GM21619 (cell line): ENCODE results near the gene GRAMD2A.

ENCODE experiments used
- ATAC-seq: cut with Tn5 transposase; IDR thresholded peaks from one replicate; pipeline ENCODE4 v1.9.1; 2021; ENCODE audit not compliant: unreplicated experiment

The GRAMD2A gene

DNA sequence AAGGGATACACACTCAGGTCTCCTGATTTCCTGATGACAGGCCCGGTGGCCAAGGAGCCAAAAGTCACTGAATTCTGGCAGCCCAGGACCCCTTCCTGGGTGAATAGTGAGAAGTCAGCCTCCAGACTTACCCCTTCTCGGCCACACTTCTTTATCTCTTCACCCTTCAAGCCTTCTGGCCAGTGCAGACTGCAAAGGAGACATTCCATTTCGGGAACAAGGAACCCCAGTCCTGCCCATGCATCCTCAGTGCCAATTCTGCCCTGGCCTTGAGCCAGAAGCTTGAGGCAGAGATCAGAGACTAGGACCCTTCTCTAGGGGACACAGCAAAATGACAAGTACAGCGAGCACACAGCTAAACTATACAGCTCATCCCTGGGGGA lies 28.8 kb downstream of the GRAMD2A start:
- ATAC-seq, result no peak

DNA sequence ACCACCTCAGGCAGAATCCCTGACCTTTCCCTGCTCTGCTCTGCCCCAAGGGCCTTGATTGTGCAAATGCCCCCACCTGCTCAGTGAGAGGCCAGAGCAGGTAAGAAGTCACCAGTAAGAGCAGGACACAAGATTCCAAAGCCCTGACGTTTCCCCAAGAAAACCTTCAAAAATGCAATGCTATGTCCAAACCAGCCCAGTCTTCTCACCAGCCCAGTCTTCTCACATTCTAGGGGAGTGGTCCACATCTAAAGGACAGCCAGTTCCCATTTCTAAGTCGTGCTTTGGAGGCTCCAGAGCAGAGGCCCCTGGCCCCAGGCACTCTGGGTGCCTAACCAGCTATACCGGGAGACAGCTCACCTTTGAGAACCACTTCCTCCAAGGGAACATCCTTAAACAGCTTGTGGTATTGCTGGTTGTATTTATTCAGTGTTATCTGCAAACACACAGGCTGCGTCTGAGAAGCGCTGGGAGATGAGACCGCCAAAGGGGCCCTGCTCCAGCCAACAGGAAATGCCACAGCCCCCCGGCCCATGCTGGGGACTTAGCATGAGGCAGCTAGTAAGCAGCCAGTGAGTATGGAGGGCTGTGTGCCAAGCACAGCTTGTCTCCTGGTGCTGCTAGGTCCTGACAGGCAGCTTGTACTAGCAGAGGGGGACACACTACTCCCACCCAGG lies 29.3 kb downstream of the GRAMD2A start:
- ATAC-seq, result no peak

- no peak for ATAC-seq
Observed at GRCh38 chr15:72167445-72167844, 30.1 kb downstream of the GRAMD2A start.

GRCh38 chr15:72166716-72167417 lies 30.7 kb downstream of the GRAMD2A start:
- ATAC-seq, result no peak

DNA sequence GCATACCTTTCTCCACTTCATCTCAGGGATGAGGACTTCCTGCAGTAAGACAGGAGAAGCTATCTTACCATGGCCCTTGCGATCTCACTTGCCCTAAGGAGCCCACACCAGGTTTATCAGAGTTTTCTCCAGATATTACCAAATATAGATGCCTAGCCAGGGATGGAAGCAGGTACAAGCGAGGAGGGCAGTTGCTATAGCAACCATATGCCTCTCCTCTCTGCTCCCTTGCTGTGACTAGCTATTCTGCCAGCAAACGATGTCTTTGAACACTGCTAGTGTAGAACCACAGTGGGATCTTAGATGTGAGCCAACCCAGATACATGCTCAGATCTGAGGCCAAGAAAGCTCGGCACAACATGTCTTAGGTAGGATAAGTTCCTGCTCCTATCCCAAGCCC lies 33.9 kb downstream of the GRAMD2A start:
- ATAC-seq, result no peak

GRCh38 chr15:72162569-72162968 lies 35.0 kb downstream of the GRAMD2A start:
- no peak for ATAC-seq

DNA sequence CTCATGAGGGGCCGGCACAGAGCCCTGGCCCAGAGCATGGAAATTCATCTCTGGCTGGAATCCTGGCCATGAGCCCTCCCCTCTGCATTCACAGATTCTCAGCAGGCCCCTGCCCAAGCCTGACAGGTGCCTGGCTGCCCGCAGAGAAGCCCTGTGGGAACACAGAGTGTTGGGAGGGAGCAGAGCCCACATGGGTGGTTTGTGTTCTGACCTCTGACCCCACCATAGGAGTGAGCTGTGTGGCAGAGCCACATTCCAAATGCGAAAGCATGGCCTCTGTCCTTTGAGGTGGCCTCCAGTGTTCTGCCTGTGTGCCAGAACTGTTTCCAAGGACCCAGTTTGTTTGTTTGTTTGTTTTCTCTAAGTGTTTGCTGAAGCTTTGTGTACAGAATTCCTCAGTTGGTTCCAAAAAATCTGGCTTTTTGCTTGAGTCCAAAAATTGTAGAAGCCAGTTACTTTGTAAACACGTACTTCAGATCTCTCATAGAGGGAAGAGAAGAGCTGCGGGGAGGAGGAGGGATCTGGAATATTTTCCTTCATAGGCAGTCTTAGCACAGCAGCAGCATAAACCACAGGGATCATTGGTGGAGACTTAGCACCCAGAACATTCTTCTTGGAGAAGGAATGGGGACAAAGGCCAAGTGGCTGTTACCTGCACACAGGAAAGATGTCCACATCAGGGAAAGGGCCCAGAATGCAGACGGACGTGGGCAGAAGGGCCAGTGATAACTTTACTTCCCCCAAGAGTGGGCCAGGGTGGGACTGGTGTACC lies 36.0 kb downstream of the GRAMD2A start:
- no peak for ATAC-seq

GRCh38 chr15:72160696-72161245 lies 36.8 kb downstream of the GRAMD2A start:
- ATAC-seq, result no peak

DNA sequence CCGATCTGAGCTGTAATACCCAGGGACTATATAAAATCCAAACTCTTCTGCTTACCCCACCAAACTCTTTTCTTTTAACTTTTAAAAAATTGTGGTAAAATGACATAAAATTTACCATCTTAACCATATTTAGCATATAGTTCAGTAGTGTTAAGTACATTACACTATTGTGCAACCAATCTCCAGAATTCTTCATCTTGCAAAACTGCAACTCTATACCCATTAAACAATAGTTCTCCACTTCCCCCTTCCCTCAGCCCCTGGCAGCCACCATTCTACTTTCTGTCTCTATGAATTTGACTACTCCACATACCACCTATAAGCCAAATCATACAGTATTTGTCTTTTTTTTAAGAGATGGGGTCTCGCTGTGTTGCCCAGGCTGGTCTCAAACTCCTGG lies 40.7 kb downstream of the GRAMD2A start:
- ATAC-seq, result no peak

DNA sequence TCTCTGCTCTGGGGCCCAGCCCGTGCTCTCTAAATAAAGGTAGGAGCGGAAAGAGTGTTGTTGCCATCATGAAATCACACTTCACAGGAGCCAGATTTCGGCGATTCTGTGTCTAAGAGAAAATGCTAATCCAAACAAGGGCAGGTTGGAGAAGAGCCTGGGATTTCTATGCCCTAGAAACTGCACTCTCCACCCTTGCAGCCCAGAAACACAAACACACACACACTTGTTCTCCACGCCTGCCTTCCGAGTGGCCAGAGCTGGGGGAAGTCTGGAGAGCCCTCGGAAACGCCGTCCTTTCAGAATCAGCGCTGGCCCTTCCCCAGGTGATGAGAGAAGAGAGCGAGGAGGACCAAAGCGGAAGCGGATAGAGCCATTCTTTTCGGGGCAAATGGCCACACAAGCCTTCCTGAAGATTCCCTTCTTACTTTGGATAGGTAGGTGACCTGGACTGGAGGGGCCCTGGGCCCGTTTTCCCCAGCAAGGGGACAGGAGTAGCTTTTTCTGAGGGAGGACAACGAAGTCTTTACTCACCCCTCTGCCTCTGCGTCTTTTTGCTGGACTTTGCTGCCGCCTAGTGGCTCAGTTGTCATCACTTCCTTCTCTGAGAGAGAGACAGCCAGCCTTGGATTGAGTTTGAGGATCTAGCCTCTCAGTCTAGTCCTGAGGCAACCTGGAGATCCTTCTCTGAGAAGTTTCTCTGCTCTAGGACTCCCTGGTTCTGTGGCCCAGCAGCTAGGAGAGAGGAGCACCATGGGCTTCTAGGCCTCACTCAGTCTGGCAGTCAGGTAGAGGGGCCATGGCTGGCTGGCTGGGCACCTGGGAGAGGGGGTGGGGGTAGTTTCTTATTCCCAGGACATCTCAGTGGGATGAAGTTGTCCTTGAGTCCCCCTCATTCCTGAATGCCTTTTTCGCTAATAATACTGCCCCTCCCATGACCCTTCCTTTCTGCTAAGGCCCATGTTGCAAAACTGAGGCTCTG lies 41.7 kb downstream of the GRAMD2A start:
- peak; percentile 80 for ATAC-seq

DNA sequence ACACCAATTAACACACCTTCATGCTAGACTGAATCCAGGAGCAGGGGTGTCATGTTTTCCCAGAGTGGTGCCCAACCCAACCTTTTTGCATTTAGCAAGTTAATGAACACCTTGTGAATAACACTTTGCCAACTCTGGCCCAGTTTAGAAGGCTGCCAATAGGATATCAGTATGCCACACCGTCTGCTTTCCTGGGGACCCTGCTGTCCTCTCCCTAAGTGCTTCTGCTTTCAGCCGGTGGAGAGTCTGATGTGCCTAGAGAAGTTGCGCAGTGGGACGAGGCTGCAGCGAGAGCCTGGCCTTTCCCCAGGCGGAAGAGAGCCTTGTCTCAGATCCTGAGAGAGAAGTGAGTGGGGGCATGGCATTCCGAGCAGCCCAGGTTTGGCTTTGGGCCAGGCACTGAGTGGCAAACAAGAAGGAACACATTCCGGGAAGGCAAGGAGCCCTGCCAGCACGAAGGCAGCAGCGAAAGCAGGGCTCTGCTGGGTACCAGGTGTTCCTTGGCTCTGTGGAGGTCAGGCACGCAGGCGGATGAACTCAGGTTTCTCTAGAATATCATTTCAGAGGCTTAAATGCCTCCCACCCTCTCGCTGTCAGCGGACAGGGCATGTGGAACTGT lies 42.5 kb downstream of the GRAMD2A start:
- no peak for ATAC-seq

DNA sequence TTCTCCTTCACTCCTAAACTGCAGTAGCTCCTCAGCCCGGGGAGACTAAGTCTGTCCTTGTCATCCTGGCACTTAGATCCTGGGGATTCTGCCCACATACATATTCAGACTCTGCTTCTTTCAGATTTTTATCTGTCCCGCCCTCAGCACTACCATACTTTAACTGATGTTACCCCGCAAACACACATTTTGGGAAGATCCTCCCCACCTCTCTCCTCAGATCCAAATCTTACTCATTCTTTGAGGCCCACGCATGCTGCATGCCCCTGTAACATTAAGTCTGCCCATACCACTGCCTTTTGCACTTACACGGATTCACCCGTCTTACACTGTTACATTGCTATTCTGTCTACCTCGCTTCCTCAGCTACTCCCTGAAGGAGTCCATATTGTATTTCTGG lies 43.3 kb downstream of the GRAMD2A start:
- no peak for ATAC-seq

DNA sequence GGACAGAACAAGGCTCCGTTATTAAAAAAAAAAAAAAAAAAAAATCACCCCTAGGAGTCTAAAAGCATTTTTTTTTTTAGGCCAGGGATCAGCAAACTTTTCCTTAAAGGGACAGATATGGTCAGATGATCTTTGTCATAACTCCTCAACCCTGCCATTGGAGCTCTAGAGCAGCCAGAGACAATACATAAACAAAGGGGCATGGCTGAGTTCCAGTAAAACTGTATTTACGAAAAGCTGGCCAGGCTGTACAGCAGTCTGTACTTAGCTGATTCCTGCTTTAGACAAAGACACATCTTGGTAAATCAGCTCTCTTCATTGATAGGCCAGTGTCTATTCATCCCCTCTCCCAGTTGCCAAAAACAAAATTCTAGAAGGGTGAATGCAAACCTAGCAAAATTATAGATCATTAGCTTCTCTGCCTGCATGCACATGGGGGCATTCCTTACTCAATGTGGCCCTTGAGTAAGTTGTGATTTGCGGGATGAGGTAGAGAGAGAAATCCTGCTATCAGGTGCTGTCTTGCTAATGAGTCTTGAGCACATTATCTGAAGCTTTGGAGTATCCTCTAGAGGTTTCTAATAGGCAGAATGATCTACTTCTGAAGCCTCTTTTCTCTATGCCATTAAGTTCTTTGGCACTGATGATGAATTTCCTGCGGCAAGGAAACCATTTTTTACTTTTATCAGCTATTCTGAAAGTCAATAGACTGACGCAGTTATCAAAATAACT lies 44.2 kb downstream of the GRAMD2A start:
- ATAC-seq, result no peak

DNA sequence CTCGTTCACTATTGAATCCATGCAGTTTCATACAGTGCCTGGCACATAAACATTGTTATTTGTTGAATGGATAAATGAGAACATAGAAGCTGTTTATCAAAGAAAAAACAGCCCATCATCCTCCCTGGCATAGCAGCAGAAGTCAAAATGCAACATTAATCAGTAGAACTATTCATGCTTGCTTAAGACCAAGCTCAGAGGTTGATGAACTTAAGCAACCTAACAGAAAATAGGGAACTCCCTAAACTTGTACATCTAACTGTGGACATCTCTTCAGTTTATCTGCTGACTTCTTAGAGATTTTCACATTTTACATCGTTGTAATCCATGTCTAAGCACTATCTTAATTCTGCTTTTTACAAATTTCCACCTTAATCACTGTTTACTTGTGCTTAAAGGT lies 50.2 kb downstream of the GRAMD2A start:
- no peak for ATAC-seq

DNA sequence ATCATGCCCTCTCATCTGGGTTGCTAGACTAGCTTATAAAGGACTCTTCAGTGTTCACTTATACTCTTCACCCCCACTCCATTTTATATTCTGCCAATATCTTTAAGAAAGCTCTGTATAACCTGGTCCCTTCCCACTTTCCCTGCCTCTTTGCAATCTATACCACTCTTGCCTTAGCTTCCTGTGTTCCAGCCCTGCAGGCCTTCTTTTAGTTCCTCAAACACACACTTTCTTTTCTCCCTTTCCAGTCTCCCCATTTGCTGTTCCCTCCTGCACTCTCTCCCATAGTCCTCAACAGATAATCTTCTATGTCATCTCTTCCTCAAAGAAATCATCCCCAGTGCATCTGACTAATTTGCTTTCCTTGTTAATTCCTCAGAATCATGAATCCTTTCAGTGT lies 50.7 kb downstream of the GRAMD2A start:
- ATAC-seq, result no peak

GRCh38 chr15:72146221-72146620 lies 51.4 kb downstream of the GRAMD2A start:
- no peak for ATAC-seq

- ATAC-seq, result peak; percentile 100
Observed at GRCh38 chr15:72141171-72142084, 56.2 kb downstream of the GRAMD2A start.

DNA sequence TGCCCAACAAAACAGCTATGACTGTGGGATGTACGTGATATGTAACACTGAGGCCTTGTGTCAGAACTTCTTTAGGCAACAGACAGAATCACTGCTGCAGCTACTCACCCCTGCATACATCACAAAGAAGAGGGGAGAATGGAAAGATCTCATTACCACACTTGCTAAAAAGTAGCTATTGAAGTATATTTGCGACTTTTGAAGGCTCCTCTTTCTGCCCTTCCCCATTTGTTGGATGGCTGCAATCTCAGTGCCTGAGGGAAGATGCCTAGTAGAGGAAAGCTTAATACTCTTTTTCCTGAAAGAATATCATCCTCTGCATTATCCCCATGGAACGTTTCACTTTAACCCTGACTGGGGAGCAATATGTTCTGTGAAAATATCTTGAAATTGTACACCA lies 57.5 kb downstream of the GRAMD2A start:
- ATAC-seq, result no peak
